Measurements from ENCODE around the gene FKBP14.

DNA sequence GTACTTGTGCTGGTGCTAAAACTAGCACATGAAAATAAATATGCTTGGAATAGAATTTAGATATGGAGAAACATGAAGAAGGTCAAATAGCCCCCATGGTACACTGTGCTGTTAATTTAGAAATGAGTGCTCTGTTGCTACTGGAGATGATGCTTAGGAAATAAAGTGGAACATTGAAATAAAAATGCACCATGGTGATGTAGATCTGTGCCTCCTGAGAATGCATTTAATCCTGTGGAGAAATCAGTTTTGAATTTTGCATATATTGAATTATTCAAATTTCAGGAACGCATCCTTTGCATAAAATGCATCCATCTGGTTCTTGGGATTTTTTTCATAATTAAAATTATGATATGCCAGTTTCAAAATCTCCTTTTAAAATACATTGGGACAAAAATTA lies 46.2 kb upstream of the FKBP14 start:
- TF ChIP-seq EP300 (IDR thresholded peaks at IDR 0.05; ENCODE audit: borderline replicate concordance in 1 of 2, low read depth in 1 of 2, low read length in 1 of 2) (no peak), POLR2AphosphoS5 (IDR thresholded peaks at IDR 0.05; ENCODE audit: low read depth, low read length) (no peak), RCOR1 (IDR thresholded peaks at IDR 0.05; ENCODE audit: low read length) (no peak), FOXM1 (IDR thresholded peaks at IDR 0.05; ENCODE audit: low read depth) (no peak), SMC3 (IDR thresholded peaks at IDR 0.05; ENCODE audit: low read depth, low read length) (no peak), JUND (IDR thresholded peaks at IDR 0.05) (no peak), NRF1 (IDR thresholded peaks at IDR 0.05; ENCODE audit: low read depth, low read length) (no peak), SIN3A (IDR thresholded peaks at IDR 0.05; ENCODE audit: borderline replicate concordance, low read depth, low read length) (no peak)
- TF ChIP-seq, protein P1, sequence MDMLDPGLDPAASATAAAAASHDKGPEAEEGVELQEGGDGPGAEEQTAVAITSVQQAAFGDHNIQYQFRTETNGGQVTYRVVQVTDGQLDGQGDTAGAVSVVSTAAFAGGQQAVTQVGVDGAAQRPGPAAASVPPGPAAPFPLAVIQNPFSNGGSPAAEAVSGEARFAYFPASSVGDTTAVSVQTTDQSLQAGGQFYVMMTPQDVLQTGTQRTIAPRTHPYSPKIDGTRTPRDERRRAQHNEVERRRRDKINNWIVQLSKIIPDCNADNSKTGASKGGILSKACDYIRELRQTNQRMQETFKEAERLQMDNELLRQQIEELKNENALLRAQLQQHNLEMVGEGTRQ (IDR thresholded peaks at IDR 0.05; ENCODE audit: borderline replicate concordance, low read depth, low read length), result no peak
- TF ChIP-seq, protein P2, sequence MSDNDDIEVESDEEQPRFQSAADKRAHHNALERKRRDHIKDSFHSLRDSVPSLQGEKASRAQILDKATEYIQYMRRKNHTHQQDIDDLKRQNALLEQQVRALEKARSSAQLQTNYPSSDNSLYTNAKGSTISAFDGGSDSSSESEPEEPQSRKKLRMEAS (IDR thresholded peaks at IDR 0.05; ENCODE audit: low read depth), result no peak
- TF ChIP-seq, protein P3, sequence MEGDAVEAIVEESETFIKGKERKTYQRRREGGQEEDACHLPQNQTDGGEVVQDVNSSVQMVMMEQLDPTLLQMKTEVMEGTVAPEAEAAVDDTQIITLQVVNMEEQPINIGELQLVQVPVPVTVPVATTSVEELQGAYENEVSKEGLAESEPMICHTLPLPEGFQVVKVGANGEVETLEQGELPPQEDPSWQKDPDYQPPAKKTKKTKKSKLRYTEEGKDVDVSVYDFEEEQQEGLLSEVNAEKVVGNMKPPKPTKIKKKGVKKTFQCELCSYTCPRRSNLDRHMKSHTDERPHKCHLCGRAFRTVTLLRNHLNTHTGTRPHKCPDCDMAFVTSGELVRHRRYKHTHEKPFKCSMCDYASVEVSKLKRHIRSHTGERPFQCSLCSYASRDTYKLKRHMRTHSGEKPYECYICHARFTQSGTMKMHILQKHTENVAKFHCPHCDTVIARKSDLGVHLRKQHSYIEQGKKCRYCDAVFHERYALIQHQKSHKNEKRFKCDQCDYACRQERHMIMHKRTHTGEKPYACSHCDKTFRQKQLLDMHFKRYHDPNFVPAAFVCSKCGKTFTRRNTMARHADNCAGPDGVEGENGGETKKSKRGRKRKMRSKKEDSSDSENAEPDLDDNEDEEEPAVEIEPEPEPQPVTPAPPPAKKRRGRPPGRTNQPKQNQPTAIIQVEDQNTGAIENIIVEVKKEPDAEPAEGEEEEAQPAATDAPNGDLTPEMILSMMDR (IDR thresholded peaks at IDR 0.05), result no peak
- TF ChIP-seq, protein P4, sequence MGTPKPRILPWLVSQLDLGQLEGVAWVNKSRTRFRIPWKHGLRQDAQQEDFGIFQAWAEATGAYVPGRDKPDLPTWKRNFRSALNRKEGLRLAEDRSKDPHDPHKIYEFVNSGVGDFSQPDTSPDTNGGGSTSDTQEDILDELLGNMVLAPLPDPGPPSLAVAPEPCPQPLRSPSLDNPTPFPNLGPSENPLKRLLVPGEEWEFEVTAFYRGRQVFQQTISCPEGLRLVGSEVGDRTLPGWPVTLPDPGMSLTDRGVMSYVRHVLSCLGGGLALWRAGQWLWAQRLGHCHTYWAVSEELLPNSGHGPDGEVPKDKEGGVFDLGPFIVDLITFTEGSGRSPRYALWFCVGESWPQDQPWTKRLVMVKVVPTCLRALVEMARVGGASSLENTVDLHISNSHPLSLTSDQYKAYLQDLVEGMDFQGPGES (IDR thresholded peaks at IDR 0.05; ENCODE audit: low read depth, low read length), result no peak

Data from SK-N-SH (cell line).